ENCODE results near the gene HELZ2. TPM values are rescaled to one million over a fixed set of nuclear protein-coding genes. Genes with fewer than 3 reads are reported as not detected.
"Not testable (repeated sequence)": the region's sequence is repeated elsewhere in the genome, so short reads cannot be mapped to it uniquely, and the experiment has no call there.

HELZ2 gene
- total RNA-seq, 6 experiments from 2014 or later: 14.7 to 20.4 (median 16.5) TPM

GRCh38 chr20:63619086-63619485 is 45.0 kb upstream of the HELZ2 start:
- no peaks in the 10 kb centered on the region for H3K27me3 Mint-ChIP-seq (ENCODE audit: insufficient read depth)
- no peak overlapping the region for H3K27ac Mint-ChIP-seq

GRCh38 chr20:63618291-63618980 is 44.4 kb upstream of the HELZ2 start:
- Mint-ChIP-seq H3K36me3 (ENCODE audit: low read depth) (peaks cover 15% of the 10 kb centered on the region), H3K9me3 (no peaks in the 10 kb centered on the region), H3K4me1 (ENCODE audit: low read depth) (peaks cover 6% of the 10 kb centered on the region; the same call in 1 of the 2 replicates), H3K4me3 (no peak overlapping the region), H3K27ac (no peak overlapping the region), H3K27me3 (ENCODE audit: insufficient read depth) (no peaks in the 10 kb centered on the region; the same call in 1 of the 2 replicates)
- DNase-seq: no peak
- TF ChIP-seq CTCF (IDR thresholded peaks at IDR 0.05): no peak

More at GRCh38 chr20:63619086-63619485, 45.0 kb upstream of the HELZ2 start:
- no peak overlapping the region for H3K4me3 Mint-ChIP-seq
- no peaks in the 10 kb centered on the region for H3K9me3 Mint-ChIP-seq
- no peak for TF ChIP-seq CTCF (IDR thresholded peaks at IDR 0.05)
- peaks cover 15% of the 10 kb centered on the region for H3K36me3 Mint-ChIP-seq (ENCODE audit: low read depth)
- DNase-seq: no peak
- H3K4me1 Mint-ChIP-seq (ENCODE audit: low read depth): peaks cover 6% of the 10 kb centered on the region; the same call in 1 of the 2 replicates

- Mint-ChIP-seq H3K27me3 (ENCODE audit: insufficient read depth) (no peaks in the 10 kb centered on the region; the same call in 1 of the 2 replicates), H3K4me3 (no peak overlapping the region), H3K4me1 (ENCODE audit: low read depth) (peaks cover 6% of the 10 kb centered on the region; the same call in 1 of the 2 replicates), H3K36me3 (ENCODE audit: low read depth) (peaks cover 19% of the 10 kb centered on the region), H3K9me3 (no peaks in the 10 kb centered on the region), H3K27ac (no peak overlapping the region)
- no peak for TF ChIP-seq CTCF (IDR thresholded peaks at IDR 0.05)
- DNase-seq: no peak
These were observed 43.8 kb upstream of the HELZ2 start for GRCh38 chr20:63617876-63618265.

GRCh38 chr20:63617092-63617875 is 43.2 kb upstream of the HELZ2 start:
- no peak overlapping the region for H3K27ac Mint-ChIP-seq
- no peak for TF ChIP-seq CTCF (IDR thresholded peaks at IDR 0.05)
- no peak for DNase-seq
- no peaks in the 10 kb centered on the region; the same call in 1 of the 2 replicates for H3K27me3 Mint-ChIP-seq (ENCODE audit: insufficient read depth)
- peaks cover 20% of the 10 kb centered on the region for H3K36me3 Mint-ChIP-seq (ENCODE audit: low read depth)
- H3K4me3 Mint-ChIP-seq: no peak overlapping the region
- H3K4me1 Mint-ChIP-seq (ENCODE audit: low read depth): peaks cover 6% of the 10 kb centered on the region; the same call in 1 of the 2 replicates
- no peaks in the 10 kb centered on the region for H3K9me3 Mint-ChIP-seq

- H3K27me3 Mint-ChIP-seq (ENCODE audit: insufficient read depth); DNase-seq; H3K4me3 Mint-ChIP-seq; H3K27ac Mint-ChIP-seq; H3K9me3 Mint-ChIP-seq; H3K4me1 Mint-ChIP-seq (ENCODE audit: low read depth): not testable (repeated sequence)
- H3K36me3 Mint-ChIP-seq (ENCODE audit: low read depth): peaks cover 20% of the 10 kb centered on the region
- TF ChIP-seq CTCF (IDR thresholded peaks at IDR 0.05): peak; percentile 67
These were observed 40.0 kb upstream of the HELZ2 start for GRCh38 chr20:63613863-63614594.
